H1 (cell line): ENCODE data around the gene MRGPRE. TPM values are rescaled to one million over a fixed set of nuclear protein-coding genes. Genes with fewer than 3 reads are reported as not detected.
A peak's percentile ranks its signal among the peaks of the same experiment; 100 is the strongest.

ENCODE experiments used
- CTCF ChIA-PET: fragments of 300-600 bp; sonication (Branson Sonifier 250); formaldehyde crosslinking; loops from one replicate; lab custom pipeline; 2021; ENCODE audit not compliant: partially characterized antibody; lab: Charles Lee
- POLR2A ChIA-PET: fragments of 300-600 bp; sonication (Branson Sonifier 250); formaldehyde crosslinking; loops from one replicate; lab custom pipeline; 2021; ENCODE audit warnings: inconsistent platforms; ENCODE audit not compliant: partially characterized antibody; lab: Charles Lee
- DNase-seq, 2 experiments: peaks; one replicate each; pipeline versions ENCODE4 v3.0.0 to v3.0.0-alpha.2; 2010 to 2022; ENCODE audit warnings: low spot score in 2 of 2, low read depth in 1 of 2, mixed read lengths in 1 of 2
- FAIRE-seq: peaks from 2 replicates; lab custom pipeline; 2011; peaks lifted over from hg19 to GRCh38; lab: Jason Lieb, UNC
- H2AFZ ChIP-seq: 2 replicates; pipeline ENCODE4 v1.8.1; 2012; ENCODE audit warnings: low read length, inconsistent platforms
- H2AK5ac ChIP-seq: 2 replicates; pipeline ENCODE4 v1.6.1; 2013; ENCODE audit warnings: low read depth, low read length
- H2BK120ac ChIP-seq: replicated peaks from 2 replicates; pipeline ENCODE3; 2013; ENCODE audit warnings: low read depth, low read length, inconsistent platforms
- H2BK12ac ChIP-seq: 2 replicates; pipeline ENCODE4 v1.6.1; 2013; ENCODE audit warnings: low read depth, low read length
- H2BK15ac ChIP-seq: 2 replicates; pipeline ENCODE4 v1.6.1; 2013; ENCODE audit warnings: low read length
- H2BK20ac ChIP-seq: 2 replicates; pipeline ENCODE4 v1.6.1; 2013; ENCODE audit warnings: low read length
- H2BK5ac ChIP-seq: 2 replicates; pipeline ENCODE4 v1.6.1; 2013; ENCODE audit warnings: low read depth, low read length
- H3K14ac ChIP-seq: 2 replicates; pipeline ENCODE4 v1.6.1; 2013; ENCODE audit warnings: inconsistent platforms; ENCODE audit not compliant: insufficient read length
- H3K18ac ChIP-seq: 2 replicates; pipeline ENCODE4 v1.6.1; 2013; ENCODE audit warnings: low read length; ENCODE audit errors: extremely low read depth
- H3K23ac ChIP-seq: 2 replicates; pipeline ENCODE4 v1.6.1; 2013; ENCODE audit warnings: inconsistent platforms; ENCODE audit not compliant: insufficient read length
- H3K23me2 ChIP-seq: 2 replicates; pipeline ENCODE4 v1.6.1; 2013; ENCODE audit warnings: low read depth, low read length
- H3K27ac ChIP-seq: 2 replicates; pipeline ENCODE4 v1.6.1; 2011; ENCODE audit warnings: low read depth, low read length, inconsistent platforms
- H3K27me3 ChIP-seq, 4 experiments: replicated peaks in 1 of 4; 1 replicate in 1 of 4; 2 replicates in 3 of 4; pipeline versions ENCODE4 v1.6.1 to v1.8.1; 2011 to 2013; ENCODE audit warnings: low read length in 3 of 4, mild to moderate bottlenecking in 3 of 4, inconsistent platforms in 2 of 4, mixed read lengths in 2 of 4, moderate library complexity in 1 of 4; ENCODE audit not compliant: control insufficient read depth in 3 of 4, insufficient read depth in 3 of 4; ENCODE audit errors: extremely low read depth in 1 of 4
- H3K36me3 ChIP-seq, 4 experiments: 2 replicates each; pipeline versions ENCODE4 v1.6.1 to v1.8.1; 2011 to 2013; ENCODE audit warnings: mild to moderate bottlenecking in 4 of 4, low read length in 3 of 4, moderate library complexity in 2 of 4, control low read depth in 1 of 4, inconsistent platforms in 1 of 4; ENCODE audit not compliant: insufficient read depth in 4 of 4, control insufficient read depth in 2 of 4
- H3K4ac ChIP-seq: replicated peaks from 2 replicates; pipeline ENCODE3; 2013; ENCODE audit warnings: low read length, low read depth, mixed read lengths, inconsistent platforms; ENCODE audit not compliant: insufficient read length
- H3K4me1 ChIP-seq, 4 experiments: replicated peaks in 1 of 4; 1 replicate in 1 of 4; 2 replicates in 3 of 4; pipeline versions ENCODE4 v1.6.1 to v1.8.1; 2011 to 2013; ENCODE audit warnings: low read length in 3 of 4, inconsistent platforms in 2 of 4, mixed read lengths in 1 of 4; ENCODE audit not compliant: insufficient read depth in 4 of 4, control insufficient read depth in 3 of 4
- H3K4me2 ChIP-seq, 2 experiments: 2 replicates each; pipeline versions ENCODE4 v1.6.1 to v1.8.1; 2011 to 2013; ENCODE audit warnings: low read depth in 2 of 2, low read length in 2 of 2, control low read depth in 1 of 2, inconsistent platforms in 1 of 2, mild to moderate bottlenecking in 1 of 2; ENCODE audit not compliant: insufficient read depth in 1 of 2
- H3K4me3 ChIP-seq, 4 experiments: fragments of 200-600, 300-600 bp in 1 of 4; sonication (generic), shearing (Covaris generic), sonication (Bioruptor Twin) in 1 of 4; 2 replicates each; pipeline versions ENCODE4 v1.5.1 to v1.8.1; 2011 to 2016; ENCODE audit warnings: low read length in 4 of 4, low read depth in 3 of 4, control low read depth in 2 of 4, inconsistent platforms in 2 of 4, mild to moderate bottlenecking in 2 of 4, mixed read lengths in 1 of 4, moderate library complexity in 1 of 4; ENCODE audit not compliant: insufficient read depth in 2 of 4; ENCODE audit errors: extremely low read depth in 1 of 4
- H3K56ac ChIP-seq: replicated peaks from 2 replicates; pipeline ENCODE3; 2013; ENCODE audit warnings: low read depth, mild to moderate bottlenecking, mixed read lengths, low read length, inconsistent platforms; ENCODE audit not compliant: insufficient read length
- H3K79me1 ChIP-seq: 2 replicates; pipeline ENCODE4 v1.6.1; 2013; ENCODE audit warnings: low read depth, low read length, control low read depth
- H3K79me2 ChIP-seq, 2 experiments: 2 replicates each; pipeline versions ENCODE4 v1.6.1 to v1.8.1; 2012 to 2013; ENCODE audit warnings: low read length in 2 of 2, mild to moderate bottlenecking in 2 of 2, inconsistent platforms in 1 of 2; ENCODE audit not compliant: insufficient read depth in 2 of 2, control insufficient read depth in 1 of 2
- H3K9ac ChIP-seq, 4 experiments: replicated peaks in 1 of 4; 1 replicate in 1 of 4; 2 replicates in 3 of 4; pipeline versions ENCODE4 v1.6.1 to v1.8.1; 2011 to 2013; ENCODE audit warnings: low read depth in 3 of 4, low read length in 3 of 4, control low read depth in 2 of 4, mild to moderate bottlenecking in 2 of 4, moderate library complexity in 2 of 4, inconsistent platforms in 1 of 4; ENCODE audit errors: extremely low read depth in 1 of 4
- H3K9me3 ChIP-seq, 2 experiments: 2 replicates each; pipeline versions ENCODE4 v1.6.1 to v1.8.1; 2012 to 2013; ENCODE audit warnings: mild to moderate bottlenecking in 2 of 2, moderate library complexity in 2 of 2, control low read depth in 1 of 2, inconsistent platforms in 1 of 2, low read depth in 1 of 2, low read length in 1 of 2, mixed read lengths in 1 of 2; ENCODE audit not compliant: insufficient read depth in 2 of 2
- H4K20me1 ChIP-seq, 2 experiments: replicated peaks in 1 of 2; 2 replicates each; pipeline versions ENCODE3 to v1.8.1; 2011 to 2013; ENCODE audit warnings: inconsistent platforms in 2 of 2, low read length in 2 of 2, mild to moderate bottlenecking in 1 of 2; ENCODE audit not compliant: insufficient read depth in 2 of 2, control insufficient read depth in 1 of 2
- H4K5ac ChIP-seq: 2 replicates; pipeline ENCODE4 v1.6.1; 2013; ENCODE audit warnings: low read length, low read depth, mixed read lengths, inconsistent platforms; ENCODE audit not compliant: insufficient read length
- H4K8ac ChIP-seq: 2 replicates; pipeline ENCODE4 v1.8.0; 2013; ENCODE audit warnings: mild to moderate bottlenecking, moderate library complexity, low read length, inconsistent platforms; ENCODE audit not compliant: insufficient read depth; ENCODE audit errors: extremely low read depth
- H4K91ac ChIP-seq: replicated peaks from 2 replicates; pipeline ENCODE3; 2013; ENCODE audit warnings: low read length, mixed read lengths, inconsistent platforms; ENCODE audit not compliant: insufficient read length
- ATF2 ChIP-seq: IDR thresholded peaks from 2 replicates; pipeline ENCODE4 v1.6.1; 2012; ENCODE audit warnings: low read length, inconsistent platforms
- CEBPB ChIP-seq: IDR thresholded peaks from 2 replicates; pipeline ENCODE4 v1.6.1; 2012; ENCODE audit warnings: low read depth, low read length
- CHD1 ChIP-seq: IDR thresholded peaks from 2 replicates; pipeline ENCODE4 v1.6.1; 2012; ENCODE audit warnings: low read depth, low read length, improper control_type of control experiment
- CHD2 ChIP-seq: IDR thresholded peaks from 2 replicates; pipeline ENCODE4 v1.6.1; 2012; ENCODE audit warnings: low read length, improper control_type of control experiment
- EGR1 ChIP-seq: IDR thresholded peaks from 2 replicates; pipeline ENCODE4 v1.6.1; 2011; ENCODE audit warnings: low read depth, low read length, borderline replicate concordance
- HDAC6 ChIP-seq: IDR thresholded peaks from one replicate; pipeline ENCODE4 v1.7.1; 2012; ENCODE audit warnings: low read depth, mild to moderate bottlenecking, inconsistent platforms, low read length, moderate library complexity
- PHF8 ChIP-seq: fragments of 200-600 bp; sonication (generic); conservative IDR thresholded peaks from 2 replicates; pipeline ENCODE4 v1.7.1; 2012; ENCODE audit warnings: low read depth, mild to moderate bottlenecking, inconsistent platforms, low read length, moderate library complexity
- POLR2AphosphoS5 ChIP-seq: IDR thresholded peaks from 2 replicates; pipeline ENCODE4 v1.6.1; 2011; ENCODE audit warnings: low read depth, low read length
- USF2 ChIP-seq: IDR thresholded peaks from 2 replicates; pipeline ENCODE4 v1.6.1; 2011; ENCODE audit warnings: low read length, improper control_type of control experiment
- WGBS, 2 experiments: shearing (Covaris generic) in 1 of 2; methylation state at CpG; one replicate each; pipeline versions ENCODE4 v1.1.6 to v1.1.7; 2013 to 2015; ENCODE audit warnings: low lambda C conversion rate in 2 of 2, mixed read lengths in 2 of 2, inconsistent platforms in 1 of 2, low coverage in 1 of 2, missing lambda C conversion rate in 1 of 2; ENCODE audit not compliant: insufficient replicate concordance in 2 of 2, insufficient coverage in 1 of 2, insufficient read length in 1 of 2; ENCODE audit errors: extremely low coverage in 1 of 2, missing lambda C conversion rate in 1 of 2; 5-methylcytosine and 5-hydroxymethylcytosine counted together
- polyA plus RNA-seq, 7 experiments: library from polyadenylated mRNA; depleted of rRNA in 3 of 7; stranded (reverse) in 5 of 7; unstranded in 2 of 7; fragments of >200 nt in 5 of 7; fragments of 200-250 nt in 2 of 7; gene quantifications; 1 replicate in 5 of 7; 2 replicates in 1 of 7; 4 replicates in 1 of 7; pipeline versions ENCODE4 v1.2.1 to v1.2.3, GENCODE V29; 2011 to 2013; ENCODE audit warnings: missing spikeins in 2 of 7, mixed read lengths in 2 of 7
- total RNA-seq: library from RNA; stranded (reverse); fragmentation: NEBNext Ultra II Directional; extraction: Animal tissue kit (Norgen Biotek cat#: 25700); gene quantifications from 2 replicates; pipeline ENCODE4 v1.2.1, GENCODE V29; 2021

The MRGPRE gene
- total and polyA plus RNA-seq, 2 of the 8 experiments (the other 6 are each of a cell fraction or from before 2014, with no cell fraction given), result not detected

GRCh38 chr11:3197044-3197695, 35.0 kb downstream of the MRGPRE start:
- H3K4me2 ChIP-seq, result no peak overlapping the region
- 0 out of 2 replicates have a peak overlapping the region, but pooled peaks have one; percentile 53 for H2AK5ac ChIP-seq
- peaks cover 3% of the 10 kb centered on the region; the same call in 1 of the 2 replicates for H3K79me1 ChIP-seq
- no peak overlapping the region for H3K14ac ChIP-seq
- no peak overlapping the region for H3K18ac ChIP-seq
- no peak overlapping the region for H4K91ac ChIP-seq
- FAIRE-seq (no peak), DNase-seq (no peak)
- peak overlapping the region; percentile 61; the same call in 1 of the 2 replicates for H2BK15ac ChIP-seq
- H4K8ac ChIP-seq, result no peak overlapping the region
- ChIA-PET POLR2A (interaction anchor here (0.6 kb wide), 1 partner anchor 27 kb away, joined by 3 read pairs; no protein-coding TSS in a partner anchor), CTCF (interaction anchor here (0.6 to 12.0 kb wide), 10 partner anchors 8 to 112 kb away, joined by 3 to 99 read pairs (median 4); no protein-coding TSS in a partner anchor)
- H3K4ac ChIP-seq, result peak overlapping the region; percentile 39
- no peak overlapping the region for H3K23ac ChIP-seq
- H4K5ac ChIP-seq, result no peak overlapping the region
- H3K4me3 ChIP-seq, result no peak overlapping the region
- no peak overlapping the region for H2BK20ac ChIP-seq
- 0 out of 2 replicates have a peak overlapping the region, but pooled peaks have one; percentile 35 for H2BK5ac ChIP-seq
- H3K23me2 ChIP-seq, result no peaks in the 10 kb centered on the region
- no peaks in the 10 kb centered on the region for H3K9me3 ChIP-seq
- H3K56ac ChIP-seq, result no peak overlapping the region
- H4K20me1 ChIP-seq, result no peaks in the 10 kb centered on the region
- no peak overlapping the region for H3K27ac ChIP-seq
- H2BK120ac ChIP-seq, result no peak overlapping the region
- peaks cover 0 to 5% (median 4%) of the 10 kb centered on the region in 4 experiments; a peak in 6 of 7 replicates for H3K27me3 ChIP-seq
- WGBS, 2 experiments, result 85% methylated on average over 11 of the region's 11 CpGs; no CpG with 5 or more reads in 1 of the 2 experiments
- H3K79me2 ChIP-seq, result no peaks in the 10 kb centered on the region
- no peak overlapping the region for H3K9ac ChIP-seq
- peaks cover 0 to 9% (median 3%) of the 10 kb centered on the region in 4 experiments; a peak in 4 of 7 replicates for H3K4me1 ChIP-seq
- H2BK12ac ChIP-seq, result 0 out of 2 replicates have a peak overlapping the region, but pooled peaks have one; percentile 60
- no peak overlapping the region for H2AFZ ChIP-seq
- H3K36me3 ChIP-seq, result no peaks in the 10 kb centered on the region
- no peak for TF ChIP-seq USF2
- no peak for TF ChIP-seq HDAC6
- TF ChIP-seq CHD1, result no peak
- TF ChIP-seq CHD2, result no peak
- no peak for TF ChIP-seq POLR2AphosphoS5
- no peak for TF ChIP-seq EGR1
- TF ChIP-seq ATF2, result no peak
- no peak for TF ChIP-seq PHF8
- no peak for TF ChIP-seq CEBPB
